NCI-H187 (cell line): ENCODE data around the gene NKPD1.

Experiments used
- DNase-seq, 2 experiments: peaks; one replicate each; lab custom pipeline; 2025; lab: John Stamatoyannopoulos, UW

Gene NKPD1

GRCh38 chr19:45160870-45161737 is at the start of gene NKPD1:
TSS of gene NKPD1 (minus strand) at chr19:45160982. CDS start at chr19:45160150, 832 bp downstream.
- DNase-seq, result no peak

GRCh38 chr19:45206328-45206727 is 45.5 kb upstream of the NKPD1 start:
- no peak for DNase-seq

- DNase-seq, result no peak
Observed at GRCh38 chr19:45205810-45206209, 45.0 kb upstream of the NKPD1 start.

- no peak for DNase-seq
Observed at GRCh38 chr19:45202637-45203036, 41.9 kb upstream of the NKPD1 start.

- no peak for DNase-seq
Observed at GRCh38 chr19:45200568-45200967, 39.8 kb upstream of the NKPD1 start.

- DNase-seq, result no peak
Observed at GRCh38 chr19:45195764-45196163, 35.0 kb upstream of the NKPD1 start.

- DNase-seq, result no peak
Observed at GRCh38 chr19:45191375-45191774, 30.6 kb upstream of the NKPD1 start.

GRCh38 chr19:45189971-45190370 is 29.2 kb upstream of the NKPD1 start:
- DNase-seq, result no peak

- DNase-seq, result peak in 1 of 2 experiments; percentile 16
Observed at GRCh38 chr19:45187421-45188100, 26.8 kb upstream of the NKPD1 start.

- DNase-seq, result no peak
Observed at GRCh38 chr19:45186509-45187334, 25.9 kb upstream of the NKPD1 start.

GRCh38 chr19:45184115-45184514 is 23.3 kb upstream of the NKPD1 start:
- DNase-seq, result no peak

GRCh38 chr19:45182758-45183157 is 22.0 kb upstream of the NKPD1 start:
- no peak for DNase-seq

- DNase-seq, result no peak
Observed at GRCh38 chr19:45180936-45181335, 20.2 kb upstream of the NKPD1 start.

GRCh38 chr19:45179892-45180370 is 19.1 kb upstream of the NKPD1 start:
- no peak for DNase-seq

- no peak for DNase-seq
Observed at GRCh38 chr19:45179072-45179891, 18.5 kb upstream of the NKPD1 start.

- DNase-seq, result peak; percentile 99 to 100
Observed at GRCh38 chr19:45178262-45179071, 17.7 kb upstream of the NKPD1 start, which contains the start of gene BLOC1S3. TSS of gene BLOC1S3 (plus strand) at chr19:45178784. CDS start at chr19:45179297, 513 bp downstream.

GRCh38 chr19:45177817-45178261 is 17.1 kb upstream of the NKPD1 start, which contains the start of gene TRAPPC6A:
TSS of gene TRAPPC6A (minus strand) at chr19:45178237. CDS start at chr19:45178218, 19 bp downstream.
- DNase-seq, result no peak

GRCh38 chr19:45175515-45176345 is 14.9 kb upstream of the NKPD1 start:
- DNase-seq, result no peak

- DNase-seq, result no peak
Observed at GRCh38 chr19:45173816-45174215, 13.0 kb upstream of the NKPD1 start.
